Inferior parietal cortex (tissue), 1 donor: Measurements from ENCODE around the gene TLCD2.
"Not testable (repeated sequence)": the region's sequence is repeated elsewhere in the genome, so short reads cannot be mapped to it uniquely, and the experiment has no call there.

Experiments
- DNase-seq: peaks from one replicate; pipeline ENCODE4 v3.0.0-alpha.2; 2016; ENCODE audit errors: extremely low spot score

TLCD2 gene

DNA sequence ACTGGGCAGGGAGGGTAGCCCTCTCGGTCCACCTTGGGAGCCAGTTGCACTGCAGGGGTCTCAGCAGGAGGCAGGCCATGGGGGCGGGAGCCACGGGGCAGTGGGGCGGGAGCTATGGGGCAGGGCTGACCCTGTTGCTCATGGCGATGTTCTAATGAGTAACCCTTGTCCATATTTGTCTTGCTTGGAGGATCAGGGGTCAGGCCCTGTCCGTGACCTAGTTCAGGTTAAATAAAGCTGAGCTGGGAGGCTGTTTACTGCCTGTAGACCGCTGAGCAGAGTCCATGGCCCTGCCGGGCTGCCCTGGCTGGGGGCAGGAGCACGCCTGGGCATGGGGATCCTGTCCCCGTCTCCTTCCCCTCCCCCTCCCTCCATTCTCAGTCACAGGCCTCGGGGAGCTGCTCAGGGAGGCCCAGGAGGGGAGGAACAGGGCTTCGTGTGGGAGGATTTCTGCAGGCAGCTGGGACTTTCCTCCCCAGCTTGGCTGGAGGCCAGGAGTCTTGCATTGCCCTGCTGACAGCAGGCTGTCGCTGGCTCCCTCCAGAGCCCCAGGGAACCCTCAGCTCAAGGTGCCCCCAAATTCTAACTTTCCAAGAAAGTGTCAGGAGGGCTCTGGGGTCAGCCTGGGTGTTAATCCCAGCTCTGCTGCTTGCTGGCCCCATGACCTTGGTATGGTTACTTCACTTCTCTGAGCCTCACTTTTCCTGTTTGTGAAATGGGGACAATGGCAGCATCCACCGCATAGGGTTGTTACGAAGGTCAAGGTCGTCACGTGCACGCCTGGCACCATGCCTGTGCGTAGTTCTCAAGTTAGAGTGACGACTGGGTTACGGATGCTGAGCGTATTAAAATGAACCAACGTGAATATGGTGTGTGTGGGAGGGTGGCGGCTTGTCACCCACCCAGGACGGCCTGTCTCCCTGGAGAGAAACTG, 26.4 kb upstream of the TLCD2 start:
- DNase-seq: peak; percentile 39

DNA sequence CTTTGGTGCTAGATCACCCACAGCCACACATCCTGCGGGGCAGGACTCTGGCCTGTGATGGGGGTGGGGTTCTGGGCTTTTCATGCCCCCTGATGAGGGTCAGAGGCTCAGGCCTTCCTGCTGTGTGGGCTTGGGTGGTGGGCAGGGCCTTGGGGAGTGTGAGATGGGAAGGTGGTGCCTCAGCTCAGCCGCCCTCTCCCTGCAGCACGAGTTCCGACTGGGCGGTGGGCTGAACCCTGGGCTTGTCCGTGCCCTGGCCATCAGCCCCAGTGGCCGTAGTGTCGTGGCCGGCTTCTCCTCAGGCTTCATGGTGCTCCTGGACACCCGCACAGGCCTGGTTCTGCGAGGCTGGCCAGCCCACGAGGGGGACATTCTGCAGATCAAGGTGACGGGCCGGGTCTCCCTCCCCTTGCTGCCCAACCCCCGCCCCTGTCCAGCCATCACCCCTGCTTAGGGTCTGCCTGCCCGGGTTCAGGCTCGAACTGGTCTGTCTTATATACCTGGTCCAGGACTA, 25.7 kb upstream of the TLCD2 start:
- DNase-seq: no peak

DNA sequence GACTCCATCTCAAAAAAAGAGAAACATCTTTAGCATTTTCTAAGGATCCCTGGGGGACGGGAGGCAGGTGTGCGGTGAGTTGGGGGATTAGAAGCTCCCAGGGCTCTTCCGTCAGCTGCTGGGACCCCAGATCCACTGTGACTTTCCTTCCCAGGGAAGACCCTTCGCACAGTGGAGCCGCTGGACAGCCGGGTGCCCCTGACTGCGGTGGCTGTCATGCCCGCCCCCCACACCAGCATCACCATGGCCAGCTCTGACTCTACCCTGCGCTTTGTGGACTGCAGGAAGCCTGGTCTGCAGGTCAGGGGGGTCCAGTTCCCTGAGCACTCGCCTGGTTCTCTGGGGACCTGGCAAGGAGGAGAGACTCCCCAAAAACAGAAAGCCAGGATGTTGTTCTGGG, 25.2 kb upstream of the TLCD2 start:
- DNase-seq: no peak

DNA sequence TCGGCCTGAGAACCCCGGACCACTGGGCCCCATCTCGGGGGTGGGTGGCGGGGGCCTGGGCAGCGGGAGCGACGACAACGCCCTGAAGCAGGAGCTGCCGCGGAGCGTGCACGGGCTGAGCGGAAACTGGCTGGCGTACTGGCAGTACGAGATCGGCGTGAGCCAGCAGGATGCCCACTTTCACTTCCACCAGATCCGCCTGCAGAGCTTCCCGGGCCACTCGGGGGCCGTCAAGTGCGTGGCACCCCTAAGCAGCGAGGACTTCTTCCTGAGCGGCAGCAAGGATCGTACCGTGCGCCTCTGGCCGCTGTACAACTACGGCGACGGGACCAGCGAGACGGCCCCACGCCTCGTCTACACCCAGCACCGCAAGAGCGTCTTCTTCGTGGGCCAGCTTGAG, 23.6 kb upstream of the TLCD2 start:
- no peak for DNase-seq

DNA sequence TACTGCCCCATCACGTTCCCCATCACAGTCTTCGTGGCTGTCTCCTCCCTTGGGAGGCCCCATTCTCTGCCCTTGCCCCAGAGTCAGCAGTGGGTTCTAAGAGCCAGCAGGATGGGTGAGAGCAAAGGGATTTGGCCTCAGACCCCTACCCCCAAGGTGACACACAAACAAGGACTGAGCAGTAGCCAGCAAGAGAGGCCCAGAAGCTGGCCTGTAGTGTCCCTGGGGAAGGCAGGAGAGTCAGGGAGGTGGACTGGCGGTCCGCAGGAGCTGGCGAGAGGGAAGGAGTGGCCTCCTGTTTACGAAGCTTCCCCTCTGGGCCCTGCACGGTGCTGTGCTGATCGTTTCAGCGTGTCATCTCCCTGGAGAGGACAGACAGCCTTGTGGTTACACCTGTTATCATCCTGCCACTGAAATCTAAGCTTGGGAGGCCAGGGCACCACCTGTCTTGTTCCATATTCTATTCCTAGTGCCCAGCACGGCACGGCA, 22.7 kb upstream of the TLCD2 start:
- no peak for DNase-seq

DNA sequence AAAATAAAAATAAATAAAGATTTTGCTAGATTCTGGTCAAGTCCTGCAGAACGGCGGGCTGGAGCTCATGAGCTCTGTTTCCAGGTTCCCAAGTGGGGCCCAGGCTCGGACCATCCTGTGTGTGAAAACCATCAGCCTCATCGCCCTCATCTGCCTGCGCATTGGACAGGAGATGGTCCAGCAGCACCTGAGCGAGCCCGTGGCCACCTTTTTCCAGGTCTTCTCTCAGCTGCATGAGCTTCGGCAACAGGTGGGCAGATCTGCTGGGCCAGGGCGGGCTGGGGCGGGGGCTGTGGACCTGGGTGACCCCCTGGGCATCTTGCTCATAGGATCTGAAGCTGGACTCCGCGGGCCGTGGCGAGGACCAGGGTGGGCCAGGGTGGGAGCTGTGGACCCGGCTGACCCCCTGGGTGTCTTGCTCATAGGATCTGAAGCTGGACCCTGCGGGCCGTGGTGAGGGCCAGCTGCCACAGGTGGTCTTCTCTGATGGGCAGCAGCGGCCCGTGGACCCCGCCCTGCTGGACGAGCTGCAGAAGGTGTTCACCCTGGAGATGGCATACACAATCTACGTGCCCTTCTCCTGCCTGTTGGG, 22.2 kb upstream of the TLCD2 start:
- no peak for DNase-seq

DNA sequence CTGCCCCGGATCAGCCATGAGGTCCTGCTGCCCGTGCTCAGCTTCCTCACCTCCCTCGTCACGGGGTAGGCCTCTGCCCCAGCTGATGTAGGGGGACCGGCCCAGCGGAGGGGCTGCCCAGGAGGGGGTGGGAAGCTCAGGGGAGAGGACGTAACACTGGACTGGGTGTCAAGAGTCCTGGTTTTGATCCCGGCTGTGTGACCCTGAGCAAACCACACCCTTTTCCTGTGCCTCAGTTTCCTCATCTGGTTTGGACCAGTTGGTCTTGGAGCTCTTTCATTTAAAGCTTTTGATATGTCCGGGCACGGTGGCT, 21.0 kb upstream of the TLCD2 start:
- no peak for DNase-seq

DNA sequence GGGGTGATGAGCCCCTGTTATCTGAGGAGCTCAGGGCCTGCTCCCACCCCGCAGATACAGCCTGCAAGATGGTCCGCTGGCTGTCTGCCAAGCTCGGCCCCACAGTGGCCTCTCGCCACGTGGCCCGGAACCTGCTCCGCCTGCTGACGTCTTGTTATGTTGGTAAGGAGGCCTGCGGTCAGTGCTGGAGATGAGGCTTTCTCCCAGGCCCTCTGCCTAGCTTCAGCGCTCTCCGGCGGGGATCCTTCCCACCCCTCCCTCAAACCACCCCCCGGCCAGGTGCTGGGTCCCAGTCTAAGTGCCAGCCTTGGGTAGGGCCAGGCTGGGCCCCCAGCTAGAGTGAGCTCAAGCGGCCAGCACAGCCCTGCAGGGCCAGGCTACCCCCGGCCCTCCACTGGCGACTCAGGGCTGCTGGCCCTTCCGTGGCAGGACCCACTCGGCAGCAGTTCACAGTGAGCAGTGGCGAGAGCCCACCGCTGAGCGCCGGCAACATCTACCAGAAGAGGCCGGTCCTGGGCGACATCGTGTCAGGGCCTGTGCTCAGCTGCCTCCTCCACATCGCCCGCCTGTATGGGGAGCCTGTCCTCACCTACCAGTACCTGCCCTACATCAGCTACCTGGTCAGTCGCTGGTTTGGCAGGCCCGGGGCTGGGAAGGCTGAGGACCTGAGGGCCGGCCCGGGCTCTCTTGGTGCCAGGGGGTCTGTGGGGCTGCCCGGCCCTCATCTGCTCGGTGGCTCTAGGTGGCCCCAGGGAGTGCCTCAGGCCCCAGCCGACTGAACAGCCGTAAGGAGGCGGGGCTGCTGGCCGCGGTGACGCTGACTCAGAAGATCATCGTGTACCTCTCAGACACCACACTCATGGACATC, 20.4 kb upstream of the TLCD2 start:
- no peak for DNase-seq

DNA sequence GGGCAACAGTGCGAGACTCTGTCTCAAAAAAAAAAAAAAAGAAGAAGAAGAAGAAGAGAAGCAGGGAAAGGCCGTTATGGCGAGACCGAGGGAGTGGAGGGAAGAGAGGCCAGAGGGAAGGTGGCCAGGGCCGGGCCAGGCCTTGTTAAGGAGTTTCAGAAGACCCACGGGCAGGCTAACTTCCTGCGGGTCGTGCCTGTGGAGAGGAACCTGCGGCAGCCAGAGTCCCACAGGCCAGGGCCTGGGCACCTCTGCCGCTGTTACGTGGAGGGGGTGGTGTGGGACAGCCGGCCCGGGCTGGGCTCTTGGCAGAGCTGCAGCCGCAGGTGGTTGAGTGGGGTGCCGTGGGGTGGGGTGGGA, 19.8 kb upstream of the TLCD2 start:
- DNase-seq: no peak

DNA sequence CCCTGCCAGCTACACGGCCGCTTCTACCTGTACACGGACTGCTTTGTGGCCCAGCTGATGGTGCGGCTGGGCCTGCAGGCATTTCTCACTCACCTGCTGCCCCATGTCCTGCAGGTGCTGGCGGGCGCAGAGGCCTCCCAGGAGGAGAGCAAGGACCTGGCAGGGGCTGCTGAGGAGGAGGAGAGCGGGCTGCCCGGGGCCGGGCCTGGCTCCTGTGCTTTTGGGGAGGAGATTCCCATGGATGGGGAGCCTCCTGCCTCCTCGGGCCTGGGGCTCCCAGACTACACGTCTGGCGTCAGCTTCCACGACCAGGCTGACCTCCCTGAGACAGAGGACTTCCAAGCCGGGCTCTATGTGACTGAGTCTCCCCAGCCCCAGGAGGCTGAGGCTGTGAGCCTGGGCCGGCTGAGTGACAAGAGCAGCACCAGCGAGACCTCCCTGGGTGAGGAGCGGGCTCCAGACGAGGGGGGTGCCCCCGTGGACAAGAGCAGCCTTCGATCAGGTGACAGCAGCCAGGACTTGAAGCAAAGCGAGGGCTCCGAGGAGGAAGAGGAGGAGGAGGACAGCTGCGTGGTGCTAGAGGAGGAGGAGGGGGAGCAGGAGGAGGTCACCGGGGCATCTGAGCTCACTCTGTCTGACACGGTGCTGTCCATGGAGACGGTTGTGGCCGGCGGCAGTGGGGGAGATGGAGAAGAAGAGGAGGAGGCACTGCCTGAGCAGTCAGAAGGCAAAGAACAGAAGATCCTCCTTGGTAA, 17.9 kb upstream of the TLCD2 start:
- DNase-seq: no peak

DNA sequence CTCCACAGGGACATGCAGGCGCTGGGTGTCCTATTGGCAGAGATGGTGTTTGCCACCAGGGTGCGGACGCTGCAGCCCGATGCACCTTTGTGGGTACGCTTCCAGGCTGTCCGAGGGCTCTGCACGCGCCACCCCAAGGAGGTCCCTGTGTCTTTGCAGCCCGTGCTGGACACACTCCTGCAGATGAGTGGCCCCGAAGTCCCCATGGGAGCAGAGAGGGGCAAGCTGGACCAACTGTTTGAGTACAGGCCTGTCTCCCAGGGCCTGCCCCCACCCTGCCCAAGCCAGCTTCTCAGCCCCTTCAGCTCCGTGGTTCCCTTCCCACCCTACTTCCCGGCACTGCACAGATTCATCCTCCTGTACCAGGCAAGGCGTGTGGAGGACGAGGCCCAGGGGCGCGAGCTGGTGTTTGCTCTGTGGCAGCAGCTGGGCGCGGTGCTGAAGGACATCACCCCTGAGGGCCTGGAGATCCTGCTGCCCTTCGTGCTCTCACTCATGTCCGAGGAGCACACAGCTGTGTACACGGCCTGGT, 17.1 kb upstream of the TLCD2 start:
- DNase-seq: no peak

DNA sequence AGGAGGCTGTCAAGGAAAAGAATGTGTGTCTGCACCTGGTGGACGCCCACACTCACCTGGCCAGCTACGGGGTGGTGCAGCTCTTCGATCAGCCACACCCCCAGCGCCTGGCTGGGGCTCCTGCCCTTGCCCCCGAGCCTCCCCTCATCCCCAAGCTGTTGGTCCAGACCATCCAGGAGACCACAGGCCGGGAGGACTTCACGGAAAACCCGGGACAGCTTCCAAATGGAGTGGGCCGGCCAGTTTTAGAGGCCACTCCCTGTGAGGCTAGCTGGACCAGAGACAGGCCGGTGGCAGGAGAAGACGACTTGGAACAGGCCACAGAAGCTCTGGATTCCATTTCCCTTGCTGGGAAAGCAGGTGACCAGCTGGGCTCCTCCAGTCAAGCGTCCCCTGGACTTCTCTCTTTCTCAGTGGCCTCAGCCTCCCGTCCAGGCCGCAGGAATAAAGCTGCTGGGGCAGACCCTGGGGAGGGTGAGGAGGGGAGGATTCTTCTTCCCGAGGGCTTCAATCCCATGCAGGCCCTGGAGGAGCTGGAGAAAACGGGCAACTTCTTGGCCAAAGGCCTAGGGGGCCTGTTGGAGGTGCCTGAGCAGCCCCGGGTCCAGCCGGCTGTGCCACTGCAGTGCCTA, 16.6 kb upstream of the TLCD2 start:
- no peak for DNase-seq

DNA sequence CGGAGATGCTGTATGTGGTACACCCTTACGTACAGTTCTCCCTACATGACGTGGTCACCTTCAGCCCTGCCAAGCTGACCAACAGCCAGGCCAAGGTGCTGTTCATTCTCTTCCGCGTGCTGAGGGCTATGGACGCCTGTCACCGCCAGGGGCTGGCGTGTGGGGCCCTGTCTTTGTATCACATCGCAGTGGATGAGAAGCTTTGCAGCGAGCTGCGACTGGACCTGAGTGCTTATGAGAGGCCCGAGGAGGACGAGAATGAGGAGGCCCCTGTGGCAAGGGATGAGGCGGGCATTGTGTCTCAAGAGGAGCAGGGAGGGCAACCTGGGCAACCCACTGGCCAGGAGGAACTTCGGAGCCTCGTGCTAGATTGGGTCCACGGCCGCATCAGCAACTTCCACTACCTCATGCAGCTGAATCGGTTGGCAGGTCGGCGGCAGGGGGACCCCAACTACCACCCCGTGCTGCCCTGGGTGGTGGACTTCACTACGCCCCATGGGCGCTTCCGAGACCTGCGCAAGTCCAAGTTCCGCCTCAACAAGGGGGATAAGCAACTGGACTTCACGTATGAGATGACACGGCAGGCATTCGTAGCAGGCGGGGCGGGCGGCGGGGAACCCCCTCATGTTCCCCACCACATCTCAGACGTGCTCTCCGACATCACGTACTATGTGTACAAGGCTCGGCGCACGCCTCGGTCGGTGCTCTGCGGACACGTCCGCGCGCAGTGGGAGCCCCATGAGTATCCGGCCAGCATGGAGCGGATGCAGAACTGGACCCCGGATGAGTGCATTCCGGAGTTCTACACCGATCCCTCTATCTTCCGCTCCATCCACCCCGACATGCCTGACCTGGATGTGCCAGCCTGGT, 15.7 kb upstream of the TLCD2 start:
- DNase-seq: no peak

DNA sequence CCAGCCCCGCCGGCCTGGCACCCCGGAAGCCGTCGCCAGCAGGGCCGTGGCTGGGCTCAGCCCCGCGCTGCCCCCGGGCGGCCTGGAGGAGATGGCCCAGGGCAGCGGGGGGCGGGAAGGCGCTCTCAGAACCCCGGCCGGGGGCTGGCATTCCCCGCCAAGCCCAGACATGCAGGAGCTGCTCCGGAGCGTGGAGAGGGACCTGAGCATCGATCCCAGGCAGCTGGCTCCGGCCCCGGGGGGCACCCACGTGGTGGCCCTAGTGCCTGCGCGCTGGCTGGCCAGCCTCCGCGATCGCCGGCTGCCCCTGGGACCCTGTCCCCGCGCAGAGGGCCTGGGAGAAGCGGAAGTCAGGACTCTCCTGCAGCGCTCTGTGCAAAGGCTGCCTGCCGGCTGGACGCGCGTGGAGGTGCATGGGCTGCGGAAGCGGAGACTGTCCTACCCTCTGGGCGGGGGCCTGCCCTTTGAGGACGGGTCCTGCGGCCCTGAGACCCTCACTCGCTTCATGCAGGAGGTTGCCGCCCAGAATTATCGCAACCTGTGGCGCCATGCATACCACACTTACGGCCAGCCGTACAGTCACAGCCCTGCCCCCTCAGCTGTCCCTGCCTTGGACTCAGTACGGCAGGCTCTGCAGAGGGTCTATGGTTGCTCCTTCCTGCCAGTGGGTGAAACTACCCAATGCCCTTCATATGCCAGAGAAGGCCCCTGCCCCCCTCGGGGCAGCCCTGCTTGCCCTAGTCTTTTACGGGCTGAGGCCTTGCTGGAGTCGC, 14.9 kb upstream of the TLCD2 start:
- DNase-seq: no peak

DNA sequence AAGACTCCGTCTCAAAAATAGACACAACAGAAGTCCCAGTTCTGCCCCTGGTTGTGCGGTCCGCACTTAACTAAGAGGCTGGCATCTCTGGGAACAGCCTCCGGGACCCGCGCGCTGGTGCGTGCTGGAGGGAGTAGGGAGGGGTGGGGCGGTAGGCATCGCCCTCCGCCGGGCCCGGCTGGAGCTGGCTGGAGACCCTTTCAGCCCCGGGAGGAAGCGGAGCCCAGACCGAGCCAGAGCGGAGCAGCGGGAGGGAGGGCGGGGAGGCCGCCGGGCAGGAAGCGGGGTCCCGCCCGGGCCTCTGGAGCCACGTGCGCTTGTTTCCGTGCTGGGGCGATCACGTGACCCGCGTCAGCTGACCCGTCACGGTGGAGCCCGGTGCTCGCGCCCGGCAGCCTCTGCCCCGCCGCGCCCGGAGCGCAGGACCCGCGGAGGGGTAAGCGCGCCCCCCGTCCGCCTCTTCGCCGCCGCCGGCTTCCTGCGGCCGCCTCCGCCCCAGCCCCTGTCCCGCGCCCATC, 14.2 kb upstream of the TLCD2 start, which contains the start of gene WDR81:
TSS of gene WDR81 (plus strand) at position 354 of the 518 bp plus-strand sequence. CDS start 256 bp downstream, outside the sequence.
- DNase-seq: peak; percentile 82

DNA sequence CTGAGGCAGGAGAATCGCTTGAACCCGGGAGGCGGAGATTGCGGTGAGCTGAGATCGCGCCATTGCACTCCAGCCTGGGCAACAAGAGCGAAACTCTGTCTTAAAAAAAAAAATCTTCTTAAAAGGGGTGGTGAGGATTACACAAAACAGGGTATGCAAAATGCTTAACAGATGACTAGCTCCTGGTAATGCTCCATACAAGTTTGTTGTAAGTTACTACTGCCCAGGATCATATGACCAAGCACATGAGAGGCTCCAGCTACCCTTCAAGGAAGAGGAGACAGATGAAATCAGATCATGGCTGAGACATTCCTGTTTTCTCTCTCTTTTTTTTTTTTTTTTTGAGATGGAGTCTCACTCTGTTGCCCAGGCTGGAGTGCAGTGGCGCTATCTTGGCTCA, 11.8 kb upstream of the TLCD2 start:
- DNase-seq: not testable (repeated sequence)

DNA sequence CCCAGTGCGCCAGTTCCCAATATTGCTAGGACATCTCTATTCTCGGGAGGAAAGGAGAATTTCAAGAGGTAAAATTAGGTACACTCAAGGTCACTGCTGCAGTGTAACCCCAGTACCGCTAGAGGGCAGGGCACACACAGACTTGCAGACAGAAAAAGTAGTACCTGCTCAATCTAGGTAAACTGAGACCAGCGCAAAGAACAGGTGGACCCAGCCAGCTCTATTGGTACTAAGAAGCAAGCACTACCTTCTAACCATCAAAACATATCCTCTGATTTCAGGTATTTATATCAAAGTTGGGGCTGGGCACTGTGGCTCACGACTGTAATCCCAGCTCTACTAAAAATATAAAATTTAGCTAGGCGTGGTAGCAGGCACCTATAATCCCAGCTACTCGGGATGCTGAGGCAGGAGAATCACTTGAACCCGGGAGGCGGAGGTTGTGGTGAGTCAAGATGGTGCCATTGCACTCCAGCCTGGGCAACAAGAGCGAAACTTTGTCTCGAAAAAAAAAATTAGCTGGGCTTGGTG, 10.7 kb upstream of the TLCD2 start:
- peak; percentile 75 for DNase-seq
